ENCODE results near the gene LCE1C.

Gene LCE1C

DNA sequence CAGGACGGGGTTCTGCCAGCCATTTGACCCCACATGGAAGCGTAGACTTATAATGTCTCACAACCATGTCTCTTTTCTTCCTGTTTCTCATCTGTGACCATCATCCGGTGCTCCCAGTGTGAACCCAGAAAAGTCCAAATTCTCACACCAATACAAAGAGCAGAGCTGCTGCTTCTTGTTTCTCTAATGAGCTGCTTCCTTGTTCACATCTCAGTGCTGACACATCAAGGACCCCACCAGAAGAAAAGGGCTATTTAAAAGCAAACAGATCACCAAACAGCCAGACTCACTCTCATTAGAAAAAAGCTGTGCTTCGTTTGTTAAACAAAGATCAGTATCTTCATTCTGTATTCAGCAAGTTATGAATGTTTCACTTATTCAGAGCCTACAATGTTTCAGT, 10.8 kb downstream of the LCE1C start:
- peaks cover 21% of the 10 kb centered on the region for H3K9me3 ChIP-seq (ENCODE audit: insufficient read depth, low read depth, low read length)
- 63% methylated on average over 4 of the region's 4 CpGs for WGBS

DNA sequence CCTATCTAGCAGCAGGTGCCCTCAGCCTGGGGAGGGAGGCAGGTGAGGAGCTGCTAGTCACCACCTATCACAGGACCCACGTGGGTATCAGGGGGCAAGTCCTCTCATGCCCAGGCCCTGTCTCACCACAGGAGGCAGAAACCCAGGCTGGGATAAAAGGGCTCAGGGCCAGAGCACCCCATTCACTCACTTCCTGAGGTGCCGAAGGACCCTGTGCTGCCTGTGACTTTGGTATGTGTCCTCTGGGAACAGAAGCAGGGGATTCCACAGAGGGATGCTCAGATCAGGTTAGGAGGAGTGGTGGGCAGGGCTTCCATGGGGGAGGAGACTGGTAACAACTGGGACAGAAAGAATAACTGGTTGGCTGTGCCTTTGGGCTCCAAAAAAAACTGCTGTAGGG, 20.4 kb downstream of the LCE1C start, which contains the start of gene LCE1E:
Gene LCE1E (plus strand): TSS at position 181 of the 400 bp plus-strand sequence. CDS start 1,043 bp downstream, outside the sequence.
- Histone ChIP-seq H3K4me3 (ENCODE audit: low read length) (no peak within 1 kb of the TSS), H3K36me3 (ENCODE audit: insufficient read depth, low read length) (no peaks in the 10 kb centered on the region), H3K9me3 (ENCODE audit: insufficient read depth, low read depth, low read length) (peaks cover 76% of the 10 kb centered on the region), H3K27me3 (ENCODE audit: insufficient read depth, low read length) (no peaks in the 10 kb centered on the region), H3K27ac (ENCODE audit: low read depth, low read length) (no peak within 1 kb of the TSS), H3K4me1 (ENCODE audit: insufficient read depth, low read length) (no peaks in the 10 kb centered on the region), H3K9ac (ENCODE audit: low read depth, low read length) (no peak within 1 kb of the TSS)
- WGBS, result 47% methylated on average over 2 of the region's 2 CpGs

More for the DNA sequence above, 10.8 kb downstream of the LCE1C start:
- H3K9ac ChIP-seq (ENCODE audit: low read depth, low read length), result no peak overlapping the region
- H3K4me1 ChIP-seq (ENCODE audit: insufficient read depth, low read length), result no peaks in the 10 kb centered on the region
- no peaks in the 10 kb centered on the region for H3K27me3 ChIP-seq (ENCODE audit: insufficient read depth, low read length)
- H3K36me3 ChIP-seq (ENCODE audit: insufficient read depth, low read length), result no peaks in the 10 kb centered on the region
- H3K27ac ChIP-seq (ENCODE audit: low read depth, low read length), result no peak overlapping the region
- H3K4me3 ChIP-seq (ENCODE audit: low read length), result no peak overlapping the region

DNA sequence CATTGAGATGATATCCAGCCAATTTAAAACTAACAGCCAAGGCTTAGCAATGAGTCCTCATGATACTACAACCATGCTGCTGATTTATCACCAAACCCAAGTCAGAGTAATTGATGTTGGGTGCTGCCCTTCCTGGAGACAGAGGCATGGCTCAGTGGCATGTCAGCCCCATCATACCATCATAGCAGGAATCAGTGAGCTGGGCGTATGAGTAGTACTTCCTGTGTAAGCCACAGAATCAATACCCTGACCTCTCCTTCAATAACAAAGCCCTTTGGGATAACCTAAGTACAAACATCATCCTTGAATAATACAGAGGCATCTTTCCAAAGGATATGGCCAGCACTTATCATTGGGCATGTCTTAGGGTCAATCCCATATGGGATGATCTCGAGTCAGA, 23.4 kb downstream of the LCE1C start:
- peaks cover 88% of the 10 kb centered on the region for H3K9me3 ChIP-seq (ENCODE audit: insufficient read depth, low read depth, low read length)

DNA sequence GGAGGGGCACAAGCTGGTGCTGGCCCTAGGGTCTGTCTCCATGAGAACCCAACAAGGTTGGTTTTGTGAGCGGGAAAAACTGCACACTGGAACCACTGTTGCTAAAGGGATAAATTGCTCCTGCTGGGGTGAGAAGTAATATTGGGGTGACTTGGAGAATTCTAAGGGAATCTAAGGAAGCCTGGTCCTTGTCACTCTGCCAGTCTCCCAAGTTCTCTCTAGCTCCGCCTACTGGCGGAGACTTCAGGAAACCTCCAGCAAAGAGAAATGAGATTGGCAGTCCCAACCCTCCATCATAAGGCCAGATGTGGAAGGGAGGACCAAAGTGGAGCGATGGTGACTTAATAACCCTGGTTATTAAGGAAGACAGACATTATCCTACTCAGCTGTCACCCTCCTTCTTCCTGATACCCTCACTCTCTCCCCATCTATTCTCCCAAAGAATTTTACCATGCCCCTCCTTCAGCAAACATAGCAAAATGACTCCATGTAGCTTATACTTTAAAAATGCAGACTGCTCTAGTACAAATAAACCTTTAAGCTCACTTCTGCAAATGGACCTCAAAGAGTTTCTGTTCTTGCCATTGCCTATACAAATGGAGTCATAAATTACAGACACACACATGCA, 28.8 kb downstream of the LCE1C start:
- H3K27ac ChIP-seq (ENCODE audit: low read depth, low read length), result no peak overlapping the region
- no peaks in the 10 kb centered on the region for H3K36me3 ChIP-seq (ENCODE audit: insufficient read depth, low read length)
- no peak overlapping the region for H3K9ac ChIP-seq (ENCODE audit: low read depth, low read length)
- no peak overlapping the region for H3K4me3 ChIP-seq (ENCODE audit: low read length)
- 89% methylated on average over 4 of the region's 4 CpGs for WGBS
- H3K9me3 ChIP-seq (ENCODE audit: insufficient read depth, low read depth, low read length), result peaks cover 89% of the 10 kb centered on the region
- no peaks in the 10 kb centered on the region for H3K4me1 ChIP-seq (ENCODE audit: insufficient read depth, low read length)
- H3K27me3 ChIP-seq (ENCODE audit: insufficient read depth, low read length), result no peaks in the 10 kb centered on the region

More for the DNA sequence above, 23.4 kb downstream of the LCE1C start:
- no peaks in the 10 kb centered on the region for H3K36me3 ChIP-seq (ENCODE audit: insufficient read depth, low read length)
- H3K4me1 ChIP-seq (ENCODE audit: insufficient read depth, low read length), result no peaks in the 10 kb centered on the region
- H3K9ac ChIP-seq (ENCODE audit: low read depth, low read length), result no peak overlapping the region
- no peak overlapping the region for H3K27ac ChIP-seq (ENCODE audit: low read depth, low read length)
- H3K27me3 ChIP-seq (ENCODE audit: insufficient read depth, low read length), result no peaks in the 10 kb centered on the region
- 64% methylated on average over 2 of the region's 2 CpGs for WGBS
- H3K4me3 ChIP-seq (ENCODE audit: low read length), result no peak overlapping the region

DNA sequence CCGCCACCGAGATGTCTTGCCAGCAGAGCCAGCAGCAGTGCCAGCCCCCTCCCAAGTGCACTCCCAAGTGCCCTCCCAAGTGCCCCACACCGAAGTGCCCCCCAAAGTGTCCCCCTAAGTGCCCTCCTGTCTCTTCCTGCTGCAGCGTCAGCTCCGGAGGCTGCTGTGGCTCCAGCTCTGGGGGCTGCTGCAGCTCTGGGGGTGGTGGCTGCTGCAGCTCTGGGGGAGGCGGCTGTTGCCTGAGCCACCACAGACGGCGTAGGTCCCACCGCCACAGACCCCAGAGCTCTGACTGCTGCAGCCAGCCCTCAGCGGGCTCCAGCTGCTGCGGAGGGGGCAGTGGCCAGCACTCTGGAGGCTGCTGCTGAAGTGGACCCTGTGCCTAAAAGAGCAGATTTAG, 30.1 kb downstream of the LCE1C start:
- no peak overlapping the region for H3K4me3 ChIP-seq (ENCODE audit: low read length)
- peaks cover 80% of the 10 kb centered on the region for H3K9me3 ChIP-seq (ENCODE audit: insufficient read depth, low read depth, low read length)
- no peaks in the 10 kb centered on the region for H3K36me3 ChIP-seq (ENCODE audit: insufficient read depth, low read length)
- no peak overlapping the region for H3K27ac ChIP-seq (ENCODE audit: low read depth, low read length)
- 81% methylated on average over 11 of the region's 11 CpGs for WGBS
- no peaks in the 10 kb centered on the region for H3K4me1 ChIP-seq (ENCODE audit: insufficient read depth, low read length)
- H3K9ac ChIP-seq (ENCODE audit: low read depth, low read length), result no peak overlapping the region
- H3K27me3 ChIP-seq (ENCODE audit: insufficient read depth, low read length), result no peaks in the 10 kb centered on the region

DNA sequence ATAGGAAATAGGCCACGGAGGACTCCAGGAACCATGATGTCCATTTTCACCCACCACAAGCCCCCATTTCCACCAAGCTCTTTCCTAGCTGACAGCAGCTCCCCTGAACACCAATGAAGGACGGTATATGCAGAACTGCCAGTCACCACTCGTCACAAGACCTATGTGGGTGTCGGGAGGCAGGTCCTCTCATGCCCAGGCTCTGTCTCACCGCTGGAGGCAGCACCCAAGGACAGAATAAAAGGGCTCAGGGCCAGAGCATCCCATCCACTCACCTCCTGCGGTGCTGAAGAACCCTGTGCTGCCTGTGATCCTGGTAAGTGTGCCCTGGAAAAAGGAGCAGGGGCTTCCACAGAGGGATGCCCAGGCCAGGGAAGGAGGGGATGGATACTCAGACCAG, 31.6 kb downstream of the LCE1C start, which contains the start of gene LCE1F:
Gene LCE1F (plus strand): TSS at position 266 of the 400 bp plus-strand sequence. CDS start 1,232 bp downstream, outside the sequence.
- peaks cover 81% of the 10 kb centered on the region for H3K9me3 ChIP-seq (ENCODE audit: insufficient read depth, low read depth, low read length)
- no peak within 1 kb of the TSS for H3K4me3 ChIP-seq (ENCODE audit: low read length)
- WGBS, result 58% methylated on average over 6 of the region's 6 CpGs
- H3K27me3 ChIP-seq (ENCODE audit: insufficient read depth, low read length), result no peaks in the 10 kb centered on the region
- no peak within 1 kb of the TSS for H3K27ac ChIP-seq (ENCODE audit: low read depth, low read length)
- no peak within 1 kb of the TSS for H3K9ac ChIP-seq (ENCODE audit: low read depth, low read length)
- H3K36me3 ChIP-seq (ENCODE audit: insufficient read depth, low read length), result no peaks in the 10 kb centered on the region
- no peaks in the 10 kb centered on the region for H3K4me1 ChIP-seq (ENCODE audit: insufficient read depth, low read length)

DNA sequence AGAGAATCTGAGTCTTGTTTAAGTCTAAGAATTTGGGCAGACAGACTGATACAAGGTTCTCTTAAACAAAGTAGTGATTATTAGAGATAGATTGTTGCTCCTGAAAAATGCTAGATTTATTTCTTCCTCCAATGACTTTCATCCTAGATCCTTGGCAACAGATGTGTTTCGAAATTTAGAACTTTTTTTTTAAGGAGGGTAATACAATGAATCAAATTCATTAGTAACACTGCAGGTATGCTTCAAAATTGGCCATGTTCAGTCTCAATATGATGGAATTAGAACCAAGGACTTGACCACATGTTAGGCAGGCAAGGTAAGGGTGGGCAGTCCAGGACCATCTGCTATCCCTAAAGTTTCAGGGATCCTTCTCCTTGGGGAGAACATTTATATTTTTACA, 36.0 kb downstream of the LCE1C start:
- no peak overlapping the region for H3K4me3 ChIP-seq (ENCODE audit: low read length)
- H3K27ac ChIP-seq (ENCODE audit: low read depth, low read length), result no peak overlapping the region
- no peaks in the 10 kb centered on the region for H3K4me1 ChIP-seq (ENCODE audit: insufficient read depth, low read length)
- peaks cover 83% of the 10 kb centered on the region for H3K9me3 ChIP-seq (ENCODE audit: insufficient read depth, low read depth, low read length)
- no peaks in the 10 kb centered on the region for H3K36me3 ChIP-seq (ENCODE audit: insufficient read depth, low read length)
- H3K27me3 ChIP-seq (ENCODE audit: insufficient read depth, low read length), result no peaks in the 10 kb centered on the region
- no peak overlapping the region for H3K9ac ChIP-seq (ENCODE audit: low read depth, low read length)
- no CpG with 5 or more reads among the region's 1 CpG for WGBS

DNA sequence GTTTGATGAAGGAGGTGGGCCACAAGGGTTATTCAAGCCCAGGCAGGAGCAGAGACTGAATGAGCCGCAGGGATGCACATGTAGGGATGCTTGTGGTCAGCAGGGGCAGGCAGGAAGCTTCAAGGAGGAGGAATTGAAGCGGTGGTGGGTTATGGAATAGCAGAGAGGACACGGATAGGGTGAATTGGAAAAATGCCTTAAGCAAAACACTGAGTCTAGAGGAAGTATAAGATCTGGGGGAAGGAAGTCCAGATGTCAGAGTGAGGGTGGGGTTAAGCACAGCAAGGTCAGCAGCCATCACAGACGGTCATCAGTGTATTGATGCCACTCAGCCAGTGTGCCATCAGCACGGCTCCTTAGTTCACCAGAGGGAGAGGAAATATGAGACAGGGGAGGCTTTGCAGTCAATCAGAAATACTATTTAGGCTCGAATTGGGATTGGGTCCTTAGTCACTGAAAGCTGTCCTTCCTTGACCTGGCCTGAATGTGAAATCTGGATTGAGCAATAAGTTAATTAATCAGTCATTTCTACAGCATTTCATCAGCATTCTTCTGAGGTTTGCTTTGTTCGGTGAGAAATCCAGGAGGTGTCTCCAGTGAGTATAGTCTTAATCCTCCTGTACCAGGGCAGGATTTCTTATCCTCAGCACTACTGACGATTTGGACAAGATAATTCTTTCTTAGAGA, 37.5 kb downstream of the LCE1C start:
- H3K27ac ChIP-seq (ENCODE audit: low read depth, low read length), result no peak overlapping the region
- WGBS, result 56% methylated on average over 8 of the region's 8 CpGs

DNA sequence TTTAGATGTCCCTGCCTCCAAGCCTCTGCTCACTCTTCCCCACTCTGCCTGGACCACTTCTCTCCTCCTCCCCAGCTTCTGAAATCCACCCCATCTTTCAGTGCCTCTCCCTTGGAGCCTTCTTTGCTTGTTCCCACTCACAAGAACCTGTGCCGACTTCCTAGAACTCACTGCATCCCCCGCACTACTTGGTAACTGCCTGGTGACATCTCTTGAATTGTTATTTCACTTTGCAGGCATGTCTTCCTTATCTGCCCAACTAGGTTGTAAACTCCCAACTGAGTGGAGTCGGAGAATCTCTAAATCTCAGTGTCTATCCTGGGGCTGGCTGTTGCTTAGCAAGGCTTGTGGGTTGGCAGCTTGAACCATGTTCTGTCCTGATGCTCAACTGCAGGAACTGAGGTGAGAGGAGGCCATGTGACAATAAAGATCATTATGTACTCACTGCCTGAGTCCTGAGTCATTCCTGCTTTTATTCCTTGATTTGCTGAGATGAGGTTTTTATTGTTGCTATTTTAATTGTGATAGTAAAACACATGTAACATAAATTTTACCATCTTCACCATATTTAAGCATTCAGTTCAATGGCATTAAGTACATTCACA, 44.7 kb downstream of the LCE1C start:
- Histone ChIP-seq H3K4me3 (ENCODE audit: low read length) (no peak overlapping the region), H3K9me3 (ENCODE audit: insufficient read depth, low read depth, low read length) (peaks cover 93% of the 10 kb centered on the region)
- 91% methylated on average over 3 of the region's 3 CpGs for WGBS

More for the DNA sequence above, 37.5 kb downstream of the LCE1C start:
- Histone ChIP-seq H3K4me3 (ENCODE audit: low read length) (no peak overlapping the region), H3K27me3 (ENCODE audit: insufficient read depth, low read length) (no peaks in the 10 kb centered on the region), H3K36me3 (ENCODE audit: insufficient read depth, low read length) (no peaks in the 10 kb centered on the region), H3K9ac (ENCODE audit: low read depth, low read length) (no peak overlapping the region), H3K4me1 (ENCODE audit: insufficient read depth, low read length) (no peaks in the 10 kb centered on the region), H3K9me3 (ENCODE audit: insufficient read depth, low read depth, low read length) (peaks cover 83% of the 10 kb centered on the region)

DNA sequence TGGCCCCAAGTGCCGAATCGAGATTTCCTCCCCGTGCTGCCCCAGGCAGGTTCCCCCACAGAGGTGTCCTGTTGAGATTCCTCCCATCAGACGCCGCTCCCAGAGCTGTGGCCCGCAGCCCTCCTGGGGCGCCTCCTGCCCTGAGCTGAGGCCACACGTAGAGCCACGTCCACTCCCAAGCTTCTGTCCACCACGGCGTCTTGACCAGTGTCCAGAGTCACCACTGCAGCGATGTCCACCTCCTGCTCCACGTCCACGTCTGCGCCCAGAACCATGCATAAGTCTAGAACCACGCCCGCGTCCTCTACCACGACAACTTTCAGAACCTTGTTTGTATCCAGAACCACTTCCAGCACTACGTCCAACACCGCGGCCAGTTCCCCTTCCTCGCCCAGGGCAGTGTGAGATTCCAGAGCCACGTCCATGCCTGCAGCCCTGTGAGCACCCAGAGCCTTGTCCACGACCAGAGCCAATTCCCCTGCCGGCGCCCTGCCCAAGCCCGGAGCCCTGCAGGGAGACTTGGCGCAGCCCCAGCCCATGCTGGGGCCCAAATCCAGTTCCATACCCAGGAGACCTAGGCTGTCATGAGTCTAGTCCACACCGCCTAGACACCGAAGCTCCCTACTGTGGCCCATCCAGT, 45.8 kb downstream of the LCE1C start:
- no peak overlapping the region for H3K27ac ChIP-seq (ENCODE audit: low read depth, low read length)
- no peak overlapping the region for H3K9ac ChIP-seq (ENCODE audit: low read depth, low read length)
- no peaks in the 10 kb centered on the region for H3K27me3 ChIP-seq (ENCODE audit: insufficient read depth, low read length)
- no peak overlapping the region for H3K4me3 ChIP-seq (ENCODE audit: low read length)
- no peaks in the 10 kb centered on the region for H3K4me1 ChIP-seq (ENCODE audit: insufficient read depth, low read length)
- no peaks in the 10 kb centered on the region for H3K36me3 ChIP-seq (ENCODE audit: insufficient read depth, low read length)
- WGBS, result 90% methylated on average over 31 of the region's 31 CpGs
- peaks cover 93% of the 10 kb centered on the region for H3K9me3 ChIP-seq (ENCODE audit: insufficient read depth, low read depth, low read length)

More for the DNA sequence above, 44.7 kb downstream of the LCE1C start:
- Histone ChIP-seq H3K4me1 (ENCODE audit: insufficient read depth, low read length) (no peaks in the 10 kb centered on the region), H3K27me3 (ENCODE audit: insufficient read depth, low read length) (no peaks in the 10 kb centered on the region), H3K9ac (ENCODE audit: low read depth, low read length) (no peak overlapping the region), H3K36me3 (ENCODE audit: insufficient read depth, low read length) (no peaks in the 10 kb centered on the region), H3K27ac (ENCODE audit: low read depth, low read length) (no peak overlapping the region)

Measured in HUES64 (cell line).